Fibroblast of skin of left quadriceps (primary cell): ENCODE results near the gene CD300LG.
A peak's percentile ranks its signal among the peaks of the same experiment; 100 is the strongest.

Experiments
- DNase-seq, 2 experiments: peaks; one replicate each; pipeline ENCODE4 v3.0.0-alpha.2; 2013; ENCODE audit warnings: low read depth in 2 of 2

The CD300LG gene

GRCh38 chr17:43905985-43906852 lies 59.2 kb downstream of the CD300LG start:
- DNase-seq: peak; percentile 15 to 22

DNA sequence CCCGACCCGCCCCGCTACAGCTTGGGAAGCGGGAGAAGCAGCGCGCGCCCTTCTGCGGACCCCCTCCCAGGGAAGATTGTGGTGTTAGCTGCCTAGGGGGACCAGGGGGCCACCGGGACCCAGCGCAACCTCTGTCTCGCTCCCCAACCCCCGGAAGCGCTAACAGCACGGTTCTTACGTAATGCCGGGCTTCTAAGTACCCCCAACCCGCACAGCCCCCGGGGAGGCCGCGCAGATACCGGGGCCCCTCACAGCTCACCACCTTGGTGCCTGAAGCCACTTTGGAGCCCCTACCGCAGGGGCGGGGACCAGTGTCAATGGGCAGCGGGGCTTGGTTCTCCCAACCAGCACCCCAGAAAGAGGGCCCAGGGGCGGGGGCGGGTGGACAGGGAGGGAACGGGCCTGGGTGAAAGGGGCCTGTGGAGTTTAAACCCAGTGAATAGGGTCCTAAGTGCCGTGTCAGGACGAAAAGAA lies 60.0 kb downstream of the CD300LG start:
- no peak for DNase-seq

- DNase-seq: peak; percentile 41 to 45
These were observed 60.5 kb downstream of the CD300LG start, which contains the start of gene MPP2 for GRCh38 chr17:43907425-43907981. Gene MPP2 (minus strand): TSS chr17:43907536. CDS start chr17:43904460, 3,076 bp downstream.

- peak; percentile 46 to 51 for DNase-seq
These were observed 61.2 kb downstream of the CD300LG start for GRCh38 chr17:43907998-43908721.

DNA sequence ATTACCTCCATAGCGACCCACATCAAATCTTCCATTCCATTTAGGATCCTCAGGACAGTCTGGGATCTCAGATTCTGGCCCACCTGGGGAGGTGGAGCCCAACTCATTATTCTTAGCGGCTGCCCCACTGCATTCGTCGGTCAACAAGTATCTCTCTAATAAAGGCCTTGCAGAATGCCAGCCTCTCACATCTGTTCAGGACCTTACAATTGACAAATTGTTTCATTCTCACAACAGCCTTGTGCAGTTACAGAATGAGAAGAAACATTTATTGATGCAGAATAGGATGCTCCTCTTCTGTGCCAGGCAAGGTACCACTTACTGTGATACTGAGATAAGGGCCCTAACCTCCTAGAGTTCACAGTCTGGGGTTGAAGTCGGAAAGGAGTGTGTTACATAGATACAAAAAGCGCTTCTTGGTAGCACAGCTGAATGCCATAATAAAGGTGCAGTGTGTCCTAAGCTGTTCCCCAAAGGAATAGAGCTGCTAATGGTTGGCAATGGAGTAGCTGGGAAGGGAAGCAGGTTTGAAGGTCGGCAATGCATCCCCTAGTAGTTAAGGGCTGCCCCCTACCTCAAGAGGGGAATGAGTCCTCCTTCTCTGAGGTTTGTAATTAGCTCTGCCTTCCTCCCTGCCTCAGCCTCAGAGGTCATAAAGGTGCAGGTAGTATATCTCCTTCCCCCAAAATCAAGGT lies 62.7 kb downstream of the CD300LG start:
- no peak for DNase-seq

GRCh38 chr17:43911904-43912303 lies 64.9 kb downstream of the CD300LG start:
- no peak for DNase-seq

GRCh38 chr17:43912635-43913304 lies 65.8 kb downstream of the CD300LG start:
- no peak for DNase-seq
